ENCODE results near the gene CEP68. TPM values are rescaled to one million over a fixed set of nuclear protein-coding genes. Genes with fewer than 3 reads are reported as not detected.
"Not testable (repeated sequence)": the region's sequence is repeated elsewhere in the genome, so short reads cannot be mapped to it uniquely, and the experiment has no call there.

Gene CEP68
- polyA plus RNA-seq, 1 of the 3 experiments (the other 2 are of a cell fraction), result 6.2 TPM

- Histone ChIP-seq H2AFZ (ENCODE audit: low read depth) (peak overlapping the region; percentile 89), H3K9me2 (no peaks in the 10 kb centered on the region), H3K4me2 (peak overlapping the region; percentile 67), H3K27ac (ENCODE audit: low read depth in 2 of 2, low read length in 1 of 2) (peak overlapping the region; percentile 74 to 87), H3F3A (replicated peaks; ENCODE audit: insufficient read depth) (peaks cover 6% of the 10 kb centered on the region), H3K27me3 (ENCODE audit: insufficient read depth) (no peaks in the 10 kb centered on the region), H3K4me1 (ENCODE audit: control insufficient read depth in 1 of 2, insufficient read depth in 2 of 2, low read depth in 1 of 2, low read length in 1 of 2) (peaks cover 6 to 7% of the 10 kb centered on the region in 2 experiments; a peak in 3 of 4 replicates), H3K9me3 (no peaks in the 10 kb centered on the region), H3K79me2 (ENCODE audit: insufficient read depth) (peaks cover 42% of the 10 kb centered on the region), H4K20me1 (ENCODE audit: insufficient read depth) (peaks cover 36% of the 10 kb centered on the region), H3K36me3 (replicated peaks in 1 of 2; ENCODE audit: control insufficient read depth in 1 of 2, insufficient read depth in 2 of 2, low read length in 1 of 2) (no peaks in the 10 kb centered on the region), H3K4me3 (ENCODE audit: low read depth in 2 of 2, low read length in 1 of 2) (peak overlapping the region; percentile 54 to 63), H3K9ac (peak overlapping the region; percentile 71; the same call in 1 of the 2 replicates)
- 30% methylated on average over 15 of the region's 19 CpGs for WGBS (ENCODE audit: low lambda C conversion rate)
- TF ChIP-seq TAF1 (IDR thresholded peaks at IDR 0.05; ENCODE audit: borderline replicate concordance, low read depth, low read length) (0 out of 2 replicates have a peak, but pooled peaks have one; percentile 1), EP300 (IDR thresholded peaks at IDR 0.05; ENCODE audit: borderline replicate concordance in 1 of 2, low read depth in 1 of 2, low read length in 1 of 2) (no peak), POLR2AphosphoS5 (IDR thresholded peaks at IDR 0.05; ENCODE audit: low read depth, low read length) (peak; percentile 40; the same call in 1 of the 2 replicates), SMC3 (IDR thresholded peaks at IDR 0.05; ENCODE audit: low read depth, low read length) (no peak)
- no peak for DNase-seq
- ChIA-PET POLR2A (interaction anchor here (0.5 to 1.5 kb wide), 4 partner anchors 11 to 305 kb away, joined by 3 to 13 read pairs (median 4); partner anchors contain the start of gene ACTR2), CTCF (interaction anchor here (0.8 to 1.4 kb wide), 5 partner anchors 11 to 75 kb away, joined by 3 to 5 read pairs (median 3); no protein-coding TSS in a partner anchor)
Measured at GRCh38 chr2:65130664-65131175, 74.5 kb downstream of the CEP68 start.

DNA sequence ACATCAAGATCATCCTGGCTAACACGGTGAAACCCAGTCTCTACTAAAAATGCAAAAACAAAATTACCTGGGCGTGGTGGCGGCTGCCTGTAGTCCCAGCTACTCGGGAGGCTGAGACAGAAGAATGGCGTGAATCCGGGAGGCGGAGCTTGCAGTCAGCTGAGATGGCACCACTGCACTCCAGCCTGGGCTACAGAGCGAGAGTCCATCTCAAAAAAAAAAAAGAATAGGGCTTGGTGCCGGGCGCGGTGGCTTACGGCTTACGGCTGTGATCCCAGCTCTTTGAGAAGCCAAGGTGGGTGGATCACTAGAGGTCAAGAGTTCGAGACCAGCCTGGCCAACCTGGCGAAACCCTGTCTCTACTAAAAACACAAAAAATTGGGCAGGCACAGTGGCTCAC, 76.7 kb downstream of the CEP68 start:
- H3K4me2 ChIP-seq; DNase-seq; H3K9ac ChIP-seq; H3F3A ChIP-seq (replicated peaks; ENCODE audit: insufficient read depth); H3K36me3 ChIP-seq (replicated peaks in 1 of 2; ENCODE audit: control insufficient read depth in 1 of 2, insufficient read depth in 2 of 2, low read length in 1 of 2); H2AFZ ChIP-seq (ENCODE audit: low read depth); H3K27ac ChIP-seq (ENCODE audit: low read depth in 2 of 2, low read length in 1 of 2); H3K9me2 ChIP-seq; POLR2A ChIA-PET; H3K9me3 ChIP-seq; H3K27me3 ChIP-seq (ENCODE audit: insufficient read depth); H3K4me1 ChIP-seq (ENCODE audit: control insufficient read depth in 1 of 2, insufficient read depth in 2 of 2, low read depth in 1 of 2, low read length in 1 of 2); H3K4me3 ChIP-seq (ENCODE audit: low read depth in 2 of 2, low read length in 1 of 2): not testable (repeated sequence)
- WGBS (ENCODE audit: low lambda C conversion rate), result 89% methylated on average over 15 of the region's 15 CpGs
- CTCF ChIA-PET, result interaction anchor here (0.6 to 0.9 kb wide), 2 partner anchors 54 to 70 kb away, joined by 3 read pairs; no protein-coding TSS in a partner anchor
- Histone ChIP-seq H4K20me1 (ENCODE audit: insufficient read depth) (peaks cover 14% of the 10 kb centered on the region), H3K79me2 (ENCODE audit: insufficient read depth) (peaks cover 20% of the 10 kb centered on the region)

- ChIA-PET POLR2A (interaction anchor here (0.8 kb wide), 1 partner anchor 77 kb away, joined by 3 read pairs; the partner anchor contains the start of gene CEP68), CTCF (interaction anchor here (0.9 kb wide), 1 partner anchor 53 kb away, joined by 3 read pairs; no protein-coding TSS in a partner anchor)
- DNase-seq, result no peak
Measured at GRCh38 chr2:65133626-65134025, 77.4 kb downstream of the CEP68 start.

More at GRCh38 chr2:65133626-65134025, 77.4 kb downstream of the CEP68 start:
- 76% methylated on average over 4 of the region's 4 CpGs for WGBS (ENCODE audit: low lambda C conversion rate)
- Histone ChIP-seq H3K36me3 (replicated peaks in 1 of 2; ENCODE audit: control insufficient read depth in 1 of 2, insufficient read depth in 2 of 2, low read length in 1 of 2) (no peaks in the 10 kb centered on the region), H3K79me2 (ENCODE audit: insufficient read depth) (peaks cover 13% of the 10 kb centered on the region), H3F3A (replicated peaks; ENCODE audit: insufficient read depth) (peaks cover 6% of the 10 kb centered on the region), H3K9me3 (no peaks in the 10 kb centered on the region), H3K4me3 (ENCODE audit: low read depth in 2 of 2, low read length in 1 of 2) (no peak overlapping the region), H2AFZ (ENCODE audit: low read depth) (no peak overlapping the region), H3K9me2 (no peaks in the 10 kb centered on the region), H3K4me1 (ENCODE audit: control insufficient read depth in 1 of 2, insufficient read depth in 2 of 2, low read depth in 1 of 2, low read length in 1 of 2) (peaks cover 0 to 6% of the 10 kb centered on the region in 2 experiments; a peak in 2 of 4 replicates), H3K27ac (ENCODE audit: low read depth in 2 of 2, low read length in 1 of 2) (no peak overlapping the region), H3K27me3 (ENCODE audit: insufficient read depth) (no peaks in the 10 kb centered on the region), H3K9ac (no peak overlapping the region), H3K4me2 (no peak overlapping the region), H4K20me1 (ENCODE audit: insufficient read depth) (peaks cover 7% of the 10 kb centered on the region)
- no peak for TF ChIP-seq EP300 (IDR thresholded peaks at IDR 0.05; ENCODE audit: borderline replicate concordance in 1 of 2, low read depth in 1 of 2, low read length in 1 of 2)
- no peak for TF ChIP-seq TEAD4 (IDR thresholded peaks at IDR 0.05; ENCODE audit: borderline replicate concordance, insufficient read depth)
- TF ChIP-seq TCF12 (IDR thresholded peaks at IDR 0.05), result no peak
- no peak for TF ChIP-seq FOXJ3 (CRISPR knock-in tag; IDR thresholded peaks at IDR 0.05)
- no peak for TF ChIP-seq FOSL2 (IDR thresholded peaks at IDR 0.05; ENCODE audit: borderline replicate concordance, low read depth)
- TF ChIP-seq, protein P1, sequence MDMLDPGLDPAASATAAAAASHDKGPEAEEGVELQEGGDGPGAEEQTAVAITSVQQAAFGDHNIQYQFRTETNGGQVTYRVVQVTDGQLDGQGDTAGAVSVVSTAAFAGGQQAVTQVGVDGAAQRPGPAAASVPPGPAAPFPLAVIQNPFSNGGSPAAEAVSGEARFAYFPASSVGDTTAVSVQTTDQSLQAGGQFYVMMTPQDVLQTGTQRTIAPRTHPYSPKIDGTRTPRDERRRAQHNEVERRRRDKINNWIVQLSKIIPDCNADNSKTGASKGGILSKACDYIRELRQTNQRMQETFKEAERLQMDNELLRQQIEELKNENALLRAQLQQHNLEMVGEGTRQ (IDR thresholded peaks at IDR 0.05; ENCODE audit: borderline replicate concordance, low read depth, low read length), result no peak
- TF ChIP-seq, protein P2, sequence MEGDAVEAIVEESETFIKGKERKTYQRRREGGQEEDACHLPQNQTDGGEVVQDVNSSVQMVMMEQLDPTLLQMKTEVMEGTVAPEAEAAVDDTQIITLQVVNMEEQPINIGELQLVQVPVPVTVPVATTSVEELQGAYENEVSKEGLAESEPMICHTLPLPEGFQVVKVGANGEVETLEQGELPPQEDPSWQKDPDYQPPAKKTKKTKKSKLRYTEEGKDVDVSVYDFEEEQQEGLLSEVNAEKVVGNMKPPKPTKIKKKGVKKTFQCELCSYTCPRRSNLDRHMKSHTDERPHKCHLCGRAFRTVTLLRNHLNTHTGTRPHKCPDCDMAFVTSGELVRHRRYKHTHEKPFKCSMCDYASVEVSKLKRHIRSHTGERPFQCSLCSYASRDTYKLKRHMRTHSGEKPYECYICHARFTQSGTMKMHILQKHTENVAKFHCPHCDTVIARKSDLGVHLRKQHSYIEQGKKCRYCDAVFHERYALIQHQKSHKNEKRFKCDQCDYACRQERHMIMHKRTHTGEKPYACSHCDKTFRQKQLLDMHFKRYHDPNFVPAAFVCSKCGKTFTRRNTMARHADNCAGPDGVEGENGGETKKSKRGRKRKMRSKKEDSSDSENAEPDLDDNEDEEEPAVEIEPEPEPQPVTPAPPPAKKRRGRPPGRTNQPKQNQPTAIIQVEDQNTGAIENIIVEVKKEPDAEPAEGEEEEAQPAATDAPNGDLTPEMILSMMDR (IDR thresholded peaks at IDR 0.05), result no peak
- no peak for TF ChIP-seq TAF1 (IDR thresholded peaks at IDR 0.05; ENCODE audit: borderline replicate concordance, low read depth, low read length)
- TF ChIP-seq GABPA (IDR thresholded peaks at IDR 0.05; ENCODE audit: low read depth), result no peak
- TF ChIP-seq POLR2AphosphoS5 (IDR thresholded peaks at IDR 0.05; ENCODE audit: low read depth, low read length), result no peak
- TF ChIP-seq FOXM1 (IDR thresholded peaks at IDR 0.05; ENCODE audit: low read depth), result no peak
- no peak for TF ChIP-seq IRF3 (IDR thresholded peaks at IDR 0.05; ENCODE audit: low read depth, low read length)
- no peak for TF ChIP-seq ELF1 (IDR thresholded peaks at IDR 0.05)
- TF ChIP-seq SIN3A (IDR thresholded peaks at IDR 0.05; ENCODE audit: borderline replicate concordance, low read depth, low read length), result no peak
- no peak for TF ChIP-seq EZH2phosphoT487 (IDR thresholded peaks at IDR 0.05; ENCODE audit: borderline replicate concordance, low read depth)
